GM12873 (cell line): ENCODE results near the gene DMP1.

Source experiments
- TF ChIP-seq, protein P1 (sequence below): IDR thresholded peaks from 2 replicates; pipeline ENCODE4 v1.5.1; 2012; ENCODE audit warnings: low read depth, mild to moderate bottlenecking, moderate library complexity, low read length, control low read depth; ENCODE audit not compliant: insufficient read depth; ENCODE audit errors: missing control alignments

Gene DMP1

DNA sequence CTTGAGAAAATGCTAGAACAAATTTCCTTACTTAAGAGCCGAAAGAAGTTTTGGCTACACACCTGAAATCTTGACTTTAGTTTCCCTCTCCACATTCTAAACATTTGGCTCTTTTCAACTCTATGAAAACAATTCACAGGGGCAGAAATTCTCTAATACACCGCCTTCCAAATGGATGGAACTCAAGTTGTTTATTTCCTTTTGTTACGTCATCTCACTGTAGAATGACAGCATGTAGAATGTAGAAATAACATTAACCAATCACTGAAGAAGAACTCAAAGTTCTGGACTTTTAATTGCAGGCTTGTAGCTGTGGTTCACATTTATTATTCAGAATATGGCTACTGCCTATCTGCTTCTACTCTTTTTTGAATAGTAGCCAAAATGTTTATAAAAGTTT is 1.9 kb downstream of the DMP1 start:
- TF ChIP-seq, protein P1, sequence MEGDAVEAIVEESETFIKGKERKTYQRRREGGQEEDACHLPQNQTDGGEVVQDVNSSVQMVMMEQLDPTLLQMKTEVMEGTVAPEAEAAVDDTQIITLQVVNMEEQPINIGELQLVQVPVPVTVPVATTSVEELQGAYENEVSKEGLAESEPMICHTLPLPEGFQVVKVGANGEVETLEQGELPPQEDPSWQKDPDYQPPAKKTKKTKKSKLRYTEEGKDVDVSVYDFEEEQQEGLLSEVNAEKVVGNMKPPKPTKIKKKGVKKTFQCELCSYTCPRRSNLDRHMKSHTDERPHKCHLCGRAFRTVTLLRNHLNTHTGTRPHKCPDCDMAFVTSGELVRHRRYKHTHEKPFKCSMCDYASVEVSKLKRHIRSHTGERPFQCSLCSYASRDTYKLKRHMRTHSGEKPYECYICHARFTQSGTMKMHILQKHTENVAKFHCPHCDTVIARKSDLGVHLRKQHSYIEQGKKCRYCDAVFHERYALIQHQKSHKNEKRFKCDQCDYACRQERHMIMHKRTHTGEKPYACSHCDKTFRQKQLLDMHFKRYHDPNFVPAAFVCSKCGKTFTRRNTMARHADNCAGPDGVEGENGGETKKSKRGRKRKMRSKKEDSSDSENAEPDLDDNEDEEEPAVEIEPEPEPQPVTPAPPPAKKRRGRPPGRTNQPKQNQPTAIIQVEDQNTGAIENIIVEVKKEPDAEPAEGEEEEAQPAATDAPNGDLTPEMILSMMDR = no peak

DNA sequence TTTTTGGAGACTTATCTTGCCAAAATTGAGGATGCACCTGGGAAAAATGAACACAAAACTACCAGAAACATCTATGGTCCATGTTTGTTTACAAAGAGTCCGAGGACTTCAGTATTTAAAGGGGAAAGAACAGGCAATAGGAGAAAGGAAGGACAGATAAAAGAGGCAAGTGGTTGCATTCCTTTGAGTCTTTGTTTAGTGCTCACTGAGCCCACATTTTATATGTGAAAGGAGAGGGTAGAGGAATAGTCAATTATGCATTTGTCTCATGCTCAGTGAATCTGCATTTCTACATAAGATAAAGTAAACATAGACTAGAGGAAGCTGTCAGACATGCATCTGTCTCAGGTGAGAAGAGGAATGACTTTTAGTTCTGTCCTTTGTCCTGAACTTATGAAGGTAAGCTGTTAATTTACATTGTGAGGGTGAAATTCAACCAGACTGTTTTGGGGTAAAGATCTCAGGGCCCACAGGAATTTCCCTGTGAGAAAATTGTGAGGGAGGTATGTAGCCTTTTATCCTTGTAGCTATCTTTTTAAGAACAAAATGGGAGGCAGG is 4.5 kb downstream of the DMP1 start:
- TF ChIP-seq, protein P1 = no peak

DNA sequence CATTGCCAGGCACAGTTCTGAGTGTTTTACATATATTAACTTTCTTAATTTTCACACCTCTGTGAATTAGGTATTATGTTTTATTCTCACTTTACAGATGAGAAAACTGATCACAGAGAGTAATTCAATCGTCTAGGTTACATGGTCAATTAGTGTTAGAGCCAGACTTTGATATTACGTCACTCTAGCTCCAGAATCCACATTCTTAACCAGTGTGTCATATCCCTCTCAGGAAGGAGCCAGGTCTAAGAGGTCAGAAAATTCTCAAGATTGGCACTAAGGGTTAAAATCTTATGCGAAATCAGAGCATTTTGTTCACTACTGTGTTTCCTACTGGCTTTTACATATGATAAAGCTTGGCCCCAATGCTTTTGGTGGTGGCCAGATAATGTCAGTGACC is 7.4 kb downstream of the DMP1 start:
- TF ChIP-seq, protein P1 = no peak

DNA sequence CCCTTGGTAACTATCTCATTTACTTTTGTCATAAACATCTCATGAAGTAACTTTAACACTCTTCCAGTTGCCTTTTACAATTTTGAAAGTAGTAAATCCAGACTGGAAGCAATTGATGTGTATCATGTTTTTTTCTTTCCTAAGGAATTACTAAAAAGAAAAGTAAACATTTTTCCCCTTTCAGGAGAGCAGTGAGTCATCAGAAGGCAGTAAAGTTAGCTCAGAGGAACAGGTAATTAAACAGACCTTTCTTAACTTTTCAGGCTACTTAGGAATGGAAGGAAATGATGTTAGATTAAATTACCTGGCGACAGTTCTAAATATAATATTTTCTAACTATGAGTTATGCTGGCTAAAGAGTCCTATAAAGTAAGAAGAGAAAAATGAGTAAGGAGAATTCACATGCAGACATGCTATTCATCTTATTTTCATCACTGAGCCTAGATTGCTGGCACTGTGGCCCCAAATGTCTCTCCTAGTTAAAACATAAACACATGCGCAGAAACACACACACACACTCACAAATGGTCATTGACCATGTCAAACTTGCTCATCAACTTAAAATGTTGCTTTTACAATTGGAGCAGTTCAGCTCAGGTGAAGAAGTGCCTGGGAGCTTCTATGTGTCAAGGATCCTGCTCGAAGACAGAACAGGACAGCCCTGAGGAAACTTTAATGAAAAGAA is 9.3 kb downstream of the DMP1 start:
- TF ChIP-seq, protein P1 = no peak

DNA sequence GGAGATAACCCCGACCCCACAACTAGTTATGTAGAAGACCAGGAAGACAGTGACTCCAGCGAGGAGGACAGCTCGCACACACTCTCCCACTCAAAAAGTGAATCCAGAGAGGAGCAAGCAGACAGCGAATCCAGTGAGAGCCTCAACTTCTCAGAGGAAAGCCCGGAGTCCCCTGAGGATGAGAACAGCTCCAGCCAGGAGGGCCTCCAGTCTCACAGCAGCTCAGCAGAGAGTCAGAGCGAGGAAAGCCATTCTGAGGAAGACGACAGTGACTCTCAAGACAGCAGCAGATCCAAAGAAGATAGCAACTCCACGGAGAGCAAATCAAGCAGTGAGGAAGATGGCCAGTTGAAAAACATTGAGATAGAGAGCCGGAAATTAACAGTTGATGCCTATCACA is 12.8 kb downstream of the DMP1 start:
- TF ChIP-seq, protein P1 = no peak

DNA sequence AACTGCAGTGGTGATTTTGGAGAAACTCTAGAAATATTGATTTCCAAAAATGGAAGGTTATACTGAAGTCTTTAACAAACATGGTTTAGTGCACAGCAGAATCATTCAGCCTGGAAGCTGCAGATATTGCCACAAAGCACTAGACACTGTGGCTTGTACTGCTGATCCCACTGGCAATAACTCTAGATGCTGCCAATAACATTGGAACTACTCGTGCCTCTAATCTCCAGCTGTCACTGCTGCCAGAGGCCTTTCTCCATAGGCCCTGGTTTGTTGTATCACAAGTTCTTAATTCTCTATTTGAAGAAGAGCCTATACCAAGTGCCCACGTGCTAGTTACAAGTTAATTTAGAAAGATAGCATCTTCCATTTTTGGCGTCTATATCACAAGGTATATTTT is 19.3 kb downstream of the DMP1 start:
- TF ChIP-seq, protein P1 = no peak

DNA sequence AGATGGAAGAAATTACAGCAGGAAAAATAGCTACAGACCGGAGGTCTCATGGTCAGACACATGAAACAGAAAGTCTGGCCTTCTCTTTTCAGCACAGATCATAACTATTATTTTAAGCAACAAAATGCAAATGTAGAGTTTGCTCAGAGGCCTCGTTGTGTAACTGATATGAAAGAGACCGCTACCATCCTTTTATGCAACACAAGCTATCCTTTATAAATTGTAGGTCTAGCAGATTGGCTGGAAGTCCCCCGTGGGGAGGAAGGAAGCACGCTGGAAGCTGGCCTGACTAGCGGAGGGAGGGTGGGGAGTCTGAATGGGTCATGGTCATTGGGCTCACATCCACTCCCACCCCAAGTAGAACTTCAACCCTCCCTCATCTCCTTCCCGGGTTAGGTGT is 27.7 kb downstream of the DMP1 start:
- TF ChIP-seq, protein P1 = no peak
